ENCODE measurements around the gene IL5. TPM values are rescaled to one million over a fixed set of nuclear protein-coding genes. Genes with fewer than 3 reads are reported as not detected.
"Not testable (repeated sequence)": the region's sequence is repeated elsewhere in the genome, so short reads cannot be mapped to it uniquely, and the experiment has no call there.

The IL5 gene
- not detected in 2 replicates for total RNA-seq (2014; rRNA removed; shearing (Covaris generic))
- polyA plus RNA-seq (2014; cell fraction: nucleus; rRNA removed), result not detected in 2 replicates

DNA sequence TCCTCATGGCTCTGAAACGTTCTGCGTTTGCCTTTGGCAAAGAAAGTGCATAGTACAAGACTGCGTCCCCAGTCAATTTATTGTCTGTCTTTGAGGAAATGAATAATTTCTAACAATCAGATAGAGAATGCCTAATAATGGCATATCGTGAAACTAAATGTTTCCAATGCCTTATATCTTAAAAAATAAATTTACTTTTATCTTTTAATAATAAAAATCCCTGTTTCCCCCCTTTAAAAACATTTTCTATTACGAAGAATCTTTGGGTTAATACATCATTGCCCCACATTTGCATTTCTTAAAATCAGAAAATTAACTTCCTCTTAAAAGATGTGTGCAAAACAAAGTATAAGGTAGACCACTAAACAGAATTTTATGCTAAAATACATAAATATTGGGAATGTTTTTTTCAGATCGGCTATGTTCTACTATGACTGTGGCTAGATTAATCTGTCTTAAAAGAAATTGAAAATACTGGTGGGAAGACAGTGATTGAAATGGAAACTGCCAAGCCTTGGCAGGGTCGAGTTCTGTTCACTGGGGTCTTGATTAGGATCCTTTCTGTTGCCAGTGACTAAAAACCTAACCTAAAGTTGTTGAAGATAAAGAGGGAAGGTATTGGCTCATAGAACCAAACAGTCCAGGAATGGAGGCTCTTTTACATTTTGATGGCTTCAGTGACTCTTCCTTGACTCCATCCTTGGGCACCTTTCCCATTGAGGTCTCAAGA is at the start of gene IL5:
IL5 (minus strand) TSS at position 51 of the 730 bp plus-strand sequence; CDS start at position 7, 44 bp downstream.
- DNase-seq (ENCODE audit: extremely low read depth, low read depth), result no peak

DNA sequence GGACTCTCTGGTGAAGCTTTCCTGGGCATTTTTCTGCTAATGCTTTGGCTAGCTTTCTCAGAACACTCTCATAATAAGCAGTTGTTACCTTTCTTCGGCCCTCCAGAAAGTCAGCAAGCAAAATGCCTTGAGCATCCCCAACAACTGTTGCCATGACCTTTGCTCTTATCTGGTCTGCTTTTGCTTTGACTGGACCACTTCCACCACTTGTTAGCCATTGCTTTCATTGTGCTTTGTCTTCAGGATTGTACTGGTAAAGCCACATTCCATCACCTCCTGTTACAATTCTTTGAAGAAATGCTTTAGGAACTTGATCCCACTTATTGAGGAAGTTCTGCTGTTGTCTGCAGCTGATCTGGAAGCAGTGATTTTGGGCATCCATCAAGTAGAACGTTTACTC is 49.2 kb upstream of the IL5 start:
- DNase-seq (ENCODE audit: extremely low read depth, low read depth), result no peak

DNA sequence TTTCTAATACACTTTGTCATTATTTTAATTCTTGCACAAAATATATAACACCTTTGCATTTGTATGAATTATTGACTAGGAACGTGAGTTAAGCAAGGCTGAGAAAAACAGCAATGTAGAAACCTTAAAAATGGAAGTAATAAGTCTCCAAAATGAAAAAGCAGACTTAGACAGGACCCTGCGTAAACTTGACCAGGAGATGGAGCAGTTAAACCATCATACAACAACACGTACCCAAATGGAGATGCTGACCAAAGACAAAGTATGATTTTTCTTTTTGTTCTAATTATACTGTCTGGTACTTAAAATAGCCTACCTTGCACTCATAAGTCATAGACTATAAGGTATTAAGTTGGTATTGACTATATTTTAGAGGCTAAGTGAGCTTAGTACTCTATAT is 47.8 kb upstream of the IL5 start:
- no peak for DNase-seq (ENCODE audit: extremely low read depth, low read depth)

DNA sequence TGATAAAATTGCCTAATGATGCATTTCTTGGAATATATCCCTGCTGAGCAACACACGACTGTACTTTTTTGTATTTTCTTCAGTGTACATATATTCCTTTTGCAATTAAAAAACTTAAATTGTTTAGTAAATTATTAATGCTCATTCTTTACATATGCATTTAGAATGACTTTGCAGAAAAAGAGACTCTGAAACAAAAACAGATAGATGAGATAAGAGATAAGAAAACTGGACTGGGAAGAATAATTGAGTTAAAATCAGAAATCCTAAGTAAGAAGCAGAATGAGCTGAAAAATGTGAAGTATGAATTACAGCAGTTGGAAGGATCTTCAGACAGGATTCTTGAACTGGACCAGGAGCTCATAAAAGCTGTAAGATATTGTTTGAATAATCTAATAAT is 46.1 kb upstream of the IL5 start:
- DNase-seq (ENCODE audit: extremely low read depth, low read depth), result no peak

DNA sequence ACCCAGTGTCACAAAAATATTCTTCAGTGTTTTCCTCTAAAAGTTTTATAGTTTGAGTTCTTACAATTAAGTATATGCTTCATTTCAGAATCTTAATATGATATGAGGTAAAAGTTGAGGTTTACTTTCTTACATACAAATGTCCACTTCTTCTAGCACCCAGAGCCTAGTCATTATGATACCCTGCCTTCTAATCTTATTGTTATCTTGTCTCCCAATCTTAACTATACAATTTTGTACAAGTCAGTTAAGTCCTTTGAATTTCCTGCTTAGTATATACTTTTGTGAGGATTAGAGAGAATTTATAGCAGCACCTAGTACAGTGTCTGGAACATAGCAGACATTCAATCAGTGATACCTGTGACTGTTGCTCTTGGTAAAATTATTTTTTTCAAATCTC is 42.7 kb upstream of the IL5 start:
- DNase-seq (ENCODE audit: extremely low read depth, low read depth), result no peak

DNA sequence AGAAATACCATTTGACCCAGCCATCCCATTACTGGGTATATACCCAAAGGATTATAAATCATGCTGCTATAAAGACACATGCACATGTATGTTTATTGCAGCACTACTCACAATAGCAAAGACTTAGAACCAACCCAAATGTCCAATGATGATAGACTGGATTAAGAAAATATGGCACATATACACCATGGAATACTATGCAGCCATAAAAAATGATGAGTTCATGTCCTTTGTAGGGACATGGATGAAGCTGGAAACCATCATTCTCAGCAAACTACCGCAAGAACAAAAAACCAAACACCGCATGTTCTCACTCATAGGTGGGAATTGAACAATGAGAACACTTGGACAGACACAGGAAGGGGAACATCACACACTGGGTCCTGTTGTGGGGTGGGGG is 41.2 kb upstream of the IL5 start:
- not testable (repeated sequence) for DNase-seq (ENCODE audit: extremely low read depth, low read depth)

DNA sequence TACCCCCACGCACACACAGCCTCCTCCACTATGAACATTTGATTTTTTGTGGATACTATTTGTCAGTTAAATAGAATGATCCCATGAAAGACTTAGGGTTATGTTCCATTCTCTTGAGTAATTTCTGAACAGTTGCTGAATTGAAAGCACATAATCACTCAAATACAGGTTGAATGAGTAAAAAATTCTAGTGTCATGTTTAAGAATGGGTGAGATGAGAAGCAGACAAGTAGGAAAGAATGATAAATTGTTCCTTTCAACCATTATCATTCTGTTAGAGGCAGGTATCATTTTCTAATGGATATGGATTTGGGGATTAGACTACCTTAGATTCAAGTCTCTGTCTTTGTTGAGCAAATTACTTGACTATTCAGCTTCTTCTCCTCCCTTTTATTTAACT is 32.8 kb upstream of the IL5 start:
- DNase-seq (ENCODE audit: extremely low read depth, low read depth), result no peak

DNA sequence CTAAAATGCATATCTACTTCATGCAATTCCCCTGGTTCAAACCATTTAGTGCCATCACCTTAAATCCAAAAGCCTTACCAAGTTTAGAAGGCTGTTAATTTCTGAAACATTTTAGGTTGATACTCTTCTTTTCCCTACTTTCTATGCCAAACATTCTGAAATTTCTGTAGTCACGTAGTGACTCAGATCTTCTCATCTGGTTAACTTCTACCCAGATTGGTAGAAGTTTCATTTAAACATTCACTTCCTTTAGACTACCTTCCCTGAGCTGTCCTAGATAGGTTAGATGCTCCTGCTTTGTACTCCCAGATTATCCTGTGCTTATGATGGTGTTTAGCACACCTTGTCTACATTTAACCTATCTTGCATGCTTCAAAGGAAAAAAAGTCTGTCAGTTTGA is 23.3 kb upstream of the IL5 start:
- DNase-seq (ENCODE audit: extremely low read depth, low read depth), result no peak

DNA sequence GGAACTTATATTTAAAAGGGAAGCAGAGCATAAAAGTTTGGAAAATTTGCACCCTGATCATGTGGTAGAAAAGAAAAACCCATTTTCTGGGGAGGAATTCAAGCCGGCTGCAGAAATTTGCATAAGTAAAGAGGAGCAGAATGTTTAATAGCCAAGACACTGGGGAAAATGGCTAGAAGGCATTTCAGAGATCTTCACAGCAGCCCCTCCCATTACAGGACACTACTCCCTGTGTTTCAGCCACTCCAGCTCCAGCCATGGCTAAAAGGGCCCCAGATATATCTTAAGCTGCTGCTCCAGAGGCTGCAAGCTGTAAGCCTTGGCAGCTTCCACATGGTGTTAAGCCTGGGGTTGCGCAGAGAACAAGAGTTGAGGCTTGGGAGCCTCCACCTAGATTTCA is 21.2 kb upstream of the IL5 start:
- not testable (repeated sequence) for DNase-seq (ENCODE audit: extremely low read depth, low read depth)

DNA sequence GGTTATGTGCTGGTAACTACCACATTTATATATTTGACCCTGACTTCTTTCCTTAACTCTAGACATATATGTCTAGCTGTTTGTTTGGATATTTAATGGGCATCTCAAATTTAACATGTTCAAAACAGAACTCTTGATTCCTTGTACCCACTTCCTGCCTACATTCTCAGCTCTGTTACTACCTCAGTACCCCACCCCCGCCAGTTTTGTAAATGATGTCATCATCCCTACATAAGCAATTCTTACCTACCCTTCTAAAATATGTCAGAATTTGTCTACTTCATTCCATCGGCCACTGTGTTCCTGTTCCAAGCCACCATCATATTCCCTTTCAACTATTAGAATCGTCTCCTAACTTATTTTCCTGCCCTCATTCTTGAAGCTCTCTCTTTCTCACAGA is 18.3 kb upstream of the IL5 start:
- DNase-seq (ENCODE audit: extremely low read depth, low read depth), result no peak

DNA sequence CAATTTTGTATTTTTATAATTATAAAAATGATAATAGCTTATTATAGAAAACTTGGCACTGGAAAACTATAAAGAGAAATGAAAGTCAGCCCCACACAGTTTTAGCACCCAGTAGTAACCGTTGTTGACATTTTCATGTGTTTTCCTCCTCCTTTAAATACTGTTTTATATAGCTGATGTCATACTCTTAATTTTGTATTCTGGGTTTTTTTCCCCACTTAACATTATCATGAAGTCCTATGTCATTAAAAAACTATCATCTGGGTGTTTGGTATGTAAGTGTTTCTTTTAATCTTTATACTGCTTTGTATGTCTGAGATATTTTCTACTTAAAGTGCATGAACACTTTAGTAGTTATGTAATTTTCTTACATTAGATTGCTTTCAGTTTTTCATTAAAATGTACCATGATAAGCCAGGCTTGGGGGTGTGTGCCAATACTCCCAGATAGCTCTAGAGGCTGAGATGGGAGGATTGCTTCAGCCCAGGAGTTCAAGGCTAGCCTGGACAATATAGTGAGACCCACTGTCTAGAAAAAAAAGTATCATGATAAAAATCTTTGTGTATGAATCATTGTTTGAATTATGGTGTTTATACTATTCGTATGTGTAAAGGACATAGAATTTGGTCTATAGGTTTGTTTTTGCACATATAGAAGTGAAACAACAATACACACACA is 16.2 kb upstream of the IL5 start:
- no peak for DNase-seq (ENCODE audit: extremely low read depth, low read depth)

DNA sequence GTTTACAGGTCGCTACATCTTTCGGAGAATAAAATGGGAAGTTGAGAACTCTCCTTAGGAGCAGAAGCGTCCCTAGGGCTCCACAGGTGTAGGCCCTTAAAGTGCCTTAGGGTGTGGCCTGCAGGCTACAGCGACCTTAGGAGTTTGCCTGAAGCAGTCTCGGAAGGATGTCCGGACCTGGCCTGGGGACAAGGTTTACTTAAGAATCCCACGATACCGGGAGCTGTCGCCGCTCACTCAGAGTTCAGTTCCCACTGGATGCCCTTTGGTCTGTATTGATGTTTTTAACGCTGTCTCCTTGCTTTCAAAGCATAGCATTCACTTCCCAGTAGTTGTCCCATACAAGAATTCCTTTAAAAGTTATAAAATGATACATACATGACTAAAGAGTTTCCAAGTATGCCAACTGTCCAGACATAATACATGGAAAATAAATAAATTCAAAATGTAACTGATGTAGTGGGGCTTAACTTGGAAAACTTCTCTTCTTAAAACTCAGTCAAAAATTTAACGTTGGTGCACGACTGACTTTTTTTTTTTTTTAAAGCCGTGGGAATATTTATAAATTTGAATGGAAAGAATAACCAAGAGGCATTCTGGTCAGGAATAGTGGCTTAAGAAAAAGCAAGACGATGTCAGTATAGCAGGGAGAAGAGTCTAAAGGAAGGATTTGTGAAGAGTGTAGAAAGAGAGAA is 14.3 kb upstream of the IL5 start:
- peak; percentile 30 for DNase-seq (ENCODE audit: extremely low read depth, low read depth)

DNA sequence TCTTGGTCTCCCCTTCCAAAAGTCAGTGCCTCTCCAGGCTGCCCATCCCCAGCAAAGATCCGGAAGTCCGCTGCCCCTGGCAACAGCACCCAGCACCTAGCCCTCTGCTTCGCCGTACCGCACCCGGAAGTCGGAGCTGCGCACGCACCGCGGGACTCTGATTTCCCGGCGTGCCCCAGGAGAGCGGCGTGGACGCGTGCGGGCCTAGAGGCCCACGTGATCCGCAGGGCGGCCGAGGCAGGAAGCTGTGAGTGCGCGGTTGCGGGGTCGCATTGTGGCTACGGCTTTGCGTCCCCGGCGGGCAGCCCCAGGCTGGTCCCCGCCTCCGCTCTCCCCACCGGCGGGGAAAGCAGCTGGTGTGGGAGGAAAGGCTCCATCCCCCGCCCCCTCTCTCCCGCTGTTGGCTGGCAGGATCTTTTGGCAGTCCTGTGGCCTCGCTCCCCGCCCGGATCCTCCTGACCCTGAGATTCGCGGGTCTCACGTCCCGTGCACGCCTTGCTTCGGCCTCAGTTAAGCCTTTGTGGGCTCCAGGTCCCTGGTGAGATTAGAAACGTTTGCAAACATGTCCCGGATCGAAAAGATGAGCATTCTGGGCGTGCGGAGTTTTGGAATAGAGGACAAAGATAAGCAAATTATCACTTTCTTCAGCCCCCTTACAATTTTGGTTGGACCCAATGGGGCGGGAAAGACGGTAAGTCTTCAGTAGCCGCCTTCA is 13.6 kb upstream of the IL5 start, which contains the start of gene RAD50:
RAD50 (plus strand) TSS at position 215 of the 715 bp plus-strand sequence; CDS start at position 563, 348 bp downstream.
- peak; percentile 89 for DNase-seq (ENCODE audit: extremely low read depth, low read depth)

DNA sequence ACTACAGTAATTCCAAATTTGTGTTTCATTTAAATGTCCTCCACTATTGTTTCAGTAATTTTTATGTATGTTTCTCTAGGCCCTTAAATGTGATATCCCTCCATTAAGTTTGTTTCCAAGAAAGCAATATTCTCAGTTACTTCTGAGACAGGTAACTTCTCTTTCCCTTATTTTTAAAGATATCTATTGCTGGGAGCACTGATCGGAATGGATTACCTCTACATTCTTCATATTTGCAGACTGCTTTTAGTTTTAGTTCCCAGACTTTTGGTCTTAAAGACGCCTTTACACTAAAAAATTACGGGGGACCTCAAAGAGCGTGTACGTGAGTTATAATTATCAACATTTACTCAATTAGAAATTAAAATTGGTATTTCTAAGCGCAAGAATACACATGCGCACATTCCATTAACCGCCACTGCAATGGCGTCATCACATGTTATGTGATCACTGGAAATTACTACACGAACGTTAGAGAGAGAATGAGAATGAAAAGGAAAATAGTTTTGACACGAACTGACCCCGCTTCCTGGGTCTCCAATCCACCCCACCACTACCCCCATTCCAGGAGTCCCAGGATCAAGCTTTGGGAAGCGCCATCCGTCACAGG is 12.9 kb upstream of the IL5 start:
- no peak for DNase-seq (ENCODE audit: extremely low read depth, low read depth)

DNA sequence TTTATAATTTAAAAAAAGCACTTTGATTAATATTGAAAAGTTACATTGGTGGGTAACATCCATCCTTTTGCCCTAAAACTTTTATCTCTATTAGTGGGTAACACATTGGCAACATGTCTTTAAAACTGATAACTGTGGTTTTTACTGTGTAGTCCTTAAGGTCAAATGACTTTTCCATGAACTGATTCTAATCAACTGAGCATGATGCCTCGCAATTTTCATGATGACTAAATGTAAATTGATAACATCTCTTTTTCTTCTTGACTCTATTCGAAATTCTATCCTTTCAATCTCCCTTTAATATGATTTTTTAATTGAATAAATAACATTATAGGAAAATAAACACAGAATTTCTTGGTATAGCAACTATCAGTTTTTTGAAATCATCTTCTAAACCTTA is 6.3 kb upstream of the IL5 start:
- no peak for DNase-seq (ENCODE audit: extremely low read depth, low read depth)

DNA sequence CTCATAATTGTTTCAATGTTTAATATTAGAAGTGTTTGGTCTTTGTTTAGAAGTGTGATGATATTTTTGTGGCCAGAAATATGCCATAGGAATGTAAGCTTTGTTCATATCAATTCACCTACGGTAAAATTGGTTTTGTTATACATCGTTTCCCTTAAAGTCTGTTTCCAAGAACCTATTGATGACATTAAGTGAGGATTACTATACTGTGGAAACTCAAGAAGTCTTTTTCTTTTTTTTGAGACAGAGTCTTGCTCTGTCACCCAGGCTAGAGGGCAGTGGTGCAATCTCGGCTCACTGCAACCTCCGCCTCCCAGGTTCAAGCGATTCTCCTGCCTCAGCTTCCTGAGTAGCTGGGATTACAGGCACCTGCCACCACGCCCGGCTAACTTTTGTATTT is 5.5 kb upstream of the IL5 start:
- DNase-seq (ENCODE audit: extremely low read depth, low read depth), result not testable (repeated sequence)

DNA sequence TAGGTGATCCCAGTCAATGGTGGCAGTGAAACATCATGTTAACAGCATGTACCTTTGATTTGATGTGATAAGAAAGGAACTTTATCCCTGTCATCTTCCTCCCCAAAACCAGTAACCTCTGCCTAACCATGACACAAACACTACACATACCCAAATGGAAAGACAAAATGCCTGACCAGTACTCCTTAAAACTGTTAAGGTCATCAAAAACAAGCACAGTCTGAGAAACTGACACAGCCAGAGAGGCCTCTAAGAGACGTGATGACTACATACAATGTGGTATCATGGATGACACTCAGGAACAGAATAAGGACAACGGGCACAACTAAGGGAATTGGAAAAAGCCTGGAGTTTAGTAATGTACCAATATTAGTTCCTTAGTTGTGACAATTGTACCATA is 3.9 kb upstream of the IL5 start:
- no peak for DNase-seq (ENCODE audit: extremely low read depth, low read depth)

DNA sequence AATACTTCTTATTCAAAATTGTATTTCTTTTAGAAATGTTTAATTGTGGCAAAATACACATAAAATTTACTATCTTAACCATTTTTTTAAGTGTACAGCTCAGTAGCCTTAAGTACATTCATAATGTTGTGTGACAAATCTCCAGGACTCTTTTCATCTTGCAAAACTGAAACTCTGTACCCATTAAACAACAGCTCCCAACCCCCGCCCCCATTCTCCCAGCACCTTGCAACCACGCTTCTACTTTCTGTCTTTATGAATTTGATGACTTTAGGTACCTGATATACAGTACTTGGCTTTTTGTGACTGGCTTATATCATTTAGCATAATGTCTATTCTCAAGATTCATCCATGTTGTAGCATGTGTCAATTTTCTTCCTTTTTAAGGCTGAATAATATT is 2.8 kb upstream of the IL5 start:
- DNase-seq (ENCODE audit: extremely low read depth, low read depth), result no peak

DNA sequence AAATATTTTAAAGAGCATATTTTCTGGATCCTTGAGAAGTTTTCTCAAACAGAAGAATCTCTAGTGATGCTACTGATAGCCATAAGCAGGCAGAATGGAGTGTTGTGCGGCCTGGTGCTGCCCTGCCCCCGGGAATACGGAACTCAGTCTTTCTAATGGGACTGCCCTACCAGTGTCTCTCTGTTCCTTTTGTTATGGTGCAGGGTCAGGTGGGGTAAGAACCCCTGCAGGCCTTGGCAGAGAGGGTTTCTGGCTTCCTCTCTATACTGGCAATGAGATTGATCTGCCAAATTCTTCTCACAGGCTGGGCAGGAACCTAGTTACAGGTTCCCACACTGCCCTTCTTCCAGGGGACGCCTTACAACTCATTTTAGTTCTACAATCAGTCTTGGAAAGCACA is 2.6 kb downstream of the IL5 start:
- no peak for DNase-seq (ENCODE audit: extremely low read depth, low read depth)

DNA sequence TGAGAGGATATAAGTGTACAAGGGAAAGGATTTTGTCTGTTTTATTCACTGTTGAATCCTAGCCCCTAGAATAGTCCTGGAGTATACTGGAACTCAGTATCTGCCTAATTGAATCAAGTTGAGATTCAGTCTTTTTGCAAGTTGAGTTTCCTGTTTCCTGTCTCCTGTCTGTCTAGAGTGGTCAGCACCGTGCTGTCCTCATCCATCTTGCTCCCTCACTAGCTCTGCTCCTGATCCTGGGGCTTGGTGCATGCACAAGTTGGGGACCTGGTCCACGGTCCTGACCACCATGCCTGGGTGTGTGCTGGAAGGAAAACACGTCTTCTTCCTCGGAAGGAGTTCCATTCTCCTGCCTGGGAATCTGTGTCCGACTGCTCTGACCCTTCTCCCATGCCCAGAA is 3.2 kb downstream of the IL5 start:
- DNase-seq (ENCODE audit: extremely low read depth, low read depth), result no peak

DNA sequence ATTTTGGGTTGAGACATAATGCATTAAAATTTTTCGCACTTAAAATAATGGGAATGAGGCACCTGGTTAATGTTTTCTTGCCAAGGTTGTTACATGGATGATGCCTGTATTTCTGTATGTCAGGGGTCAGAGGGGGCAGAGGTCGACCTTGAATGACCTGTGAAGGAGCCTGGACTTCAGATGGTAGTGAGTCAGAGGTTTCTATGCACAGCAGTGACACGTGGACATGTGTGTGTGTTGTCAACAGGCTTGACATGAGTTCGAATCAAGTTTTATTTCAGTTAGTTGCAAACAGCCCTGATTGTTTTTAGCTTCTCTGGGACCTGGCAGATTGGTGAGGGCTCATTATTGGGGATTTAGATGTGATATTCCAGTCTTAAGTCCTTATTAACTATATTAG is 3.6 kb downstream of the IL5 start:
- DNase-seq (ENCODE audit: extremely low read depth, low read depth), result no peak
